OCI-M1 (cell line): ENCODE results near the gene SGIP1.
A peak's percentile ranks its signal among the peaks of the same experiment; 100 is the strongest.
"Not testable (repeated sequence)": the region's sequence is repeated elsewhere in the genome, so short reads cannot be mapped to it uniquely, and the experiment has no call there.

Experiments
- DNase-seq: peaks from one replicate; lab custom pipeline; 2025; lab: John Stamatoyannopoulos, UW

Gene SGIP1

GRCh38 chr1:66770694-66771093 is 236.7 kb downstream of the SGIP1 start:
- DNase-seq: no peak

DNA sequence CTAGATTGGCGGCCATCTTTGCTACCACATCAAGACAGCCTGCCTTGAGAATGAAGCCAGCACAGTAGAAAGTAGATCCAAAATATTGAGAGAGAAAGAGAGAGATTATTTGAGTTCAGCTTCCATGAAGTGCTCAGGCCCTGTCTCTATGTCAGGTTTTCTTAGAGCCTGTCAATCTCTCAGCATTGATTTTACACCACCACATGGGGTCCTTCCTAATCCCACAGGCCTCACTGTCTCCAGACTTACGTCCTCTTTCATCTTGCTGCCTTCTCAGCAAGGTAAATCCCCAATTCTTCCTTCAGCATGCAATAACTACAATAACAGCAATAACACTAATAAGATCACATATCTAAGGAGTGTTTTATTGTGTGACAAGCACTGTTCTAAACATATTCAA is 239.3 kb downstream of the SGIP1 start:
- no peak for DNase-seq

GRCh38 chr1:66774438-66774837 is 240.5 kb downstream of the SGIP1 start:
- DNase-seq: no peak

GRCh38 chr1:66775646-66776045 is 241.7 kb downstream of the SGIP1 start:
- no peak for DNase-seq

GRCh38 chr1:66777831-66778230 is 243.9 kb downstream of the SGIP1 start:
- DNase-seq: peak; percentile 44

DNA sequence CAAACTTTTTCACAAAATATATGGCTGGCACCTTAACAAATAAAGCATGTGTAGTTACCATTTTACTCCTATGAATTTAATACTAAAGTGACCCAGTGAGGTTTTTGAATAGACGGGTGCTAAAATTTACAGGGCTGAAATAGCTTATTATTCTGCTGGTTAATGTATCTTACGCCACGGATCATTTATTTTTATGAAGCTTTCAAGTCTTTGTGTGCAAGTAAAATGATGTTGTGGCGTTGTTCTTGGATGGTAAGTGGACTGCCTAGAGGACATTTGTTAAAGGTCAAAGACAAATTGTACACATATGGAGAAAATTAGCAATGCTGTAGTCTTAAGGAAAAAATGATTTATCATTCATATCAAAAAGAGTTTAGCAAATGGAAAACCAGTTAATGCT is 244.3 kb downstream of the SGIP1 start:
- DNase-seq: no peak

DNA sequence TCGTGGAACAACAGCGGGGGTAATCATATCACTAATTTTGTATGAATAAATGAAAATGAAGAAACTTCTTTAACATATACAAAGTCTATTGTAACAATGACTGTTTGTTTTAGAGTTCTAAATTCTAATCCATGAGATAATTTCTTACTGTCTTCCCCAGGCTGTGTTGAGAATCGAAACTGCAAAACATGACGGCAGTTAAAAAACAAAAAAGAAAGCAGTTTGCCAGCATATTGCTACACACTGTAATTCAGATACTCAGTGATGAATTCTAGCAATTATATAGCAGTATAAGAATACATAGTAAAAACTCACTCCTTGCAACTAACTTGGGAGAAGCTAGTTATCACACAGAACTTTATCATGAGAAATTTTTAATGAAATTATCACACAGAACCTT is 245.0 kb downstream of the SGIP1 start:
- peak; percentile 49 for DNase-seq

- DNase-seq: peak; percentile 65
Measured at GRCh38 chr1:66779475-66780078, 245.6 kb downstream of the SGIP1 start.

DNA sequence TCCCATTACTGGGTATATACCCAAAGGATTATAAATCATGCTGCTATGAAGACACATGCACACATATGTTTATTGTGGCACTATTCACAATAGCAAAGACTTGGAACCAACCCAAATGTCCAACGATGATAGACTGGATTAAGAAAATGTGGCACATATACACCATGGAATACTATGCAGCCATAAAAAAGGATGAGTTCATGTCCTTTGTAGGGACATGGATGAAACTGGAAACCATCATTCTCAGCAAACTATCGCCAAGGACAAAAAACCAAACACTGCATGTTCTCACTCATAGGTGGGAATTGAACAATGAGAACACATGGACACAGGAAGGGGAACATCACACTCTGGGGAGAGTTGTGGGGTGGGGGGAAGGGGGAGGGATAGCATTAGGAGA is 251.8 kb downstream of the SGIP1 start:
- DNase-seq: not testable (repeated sequence)

DNA sequence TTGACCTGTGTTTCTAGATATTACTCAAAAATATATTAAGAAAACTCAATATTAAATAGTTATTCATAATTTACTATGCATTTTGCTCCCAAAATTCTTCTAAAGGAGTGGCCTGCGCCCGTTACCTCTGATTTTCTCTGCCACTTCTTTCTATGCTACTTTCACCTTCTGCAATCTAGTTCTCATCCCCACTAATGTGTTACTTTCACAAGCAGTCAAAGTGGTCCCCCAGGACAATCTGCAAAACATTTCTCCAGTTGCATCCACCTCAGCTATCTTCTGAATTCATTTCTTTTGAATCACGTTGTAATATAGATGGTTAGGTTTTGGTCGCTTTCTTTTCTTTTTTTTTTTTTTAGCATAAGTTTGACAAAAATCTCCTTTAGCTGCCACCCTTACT is 253.7 kb downstream of the SGIP1 start:
- no peak for DNase-seq

DNA sequence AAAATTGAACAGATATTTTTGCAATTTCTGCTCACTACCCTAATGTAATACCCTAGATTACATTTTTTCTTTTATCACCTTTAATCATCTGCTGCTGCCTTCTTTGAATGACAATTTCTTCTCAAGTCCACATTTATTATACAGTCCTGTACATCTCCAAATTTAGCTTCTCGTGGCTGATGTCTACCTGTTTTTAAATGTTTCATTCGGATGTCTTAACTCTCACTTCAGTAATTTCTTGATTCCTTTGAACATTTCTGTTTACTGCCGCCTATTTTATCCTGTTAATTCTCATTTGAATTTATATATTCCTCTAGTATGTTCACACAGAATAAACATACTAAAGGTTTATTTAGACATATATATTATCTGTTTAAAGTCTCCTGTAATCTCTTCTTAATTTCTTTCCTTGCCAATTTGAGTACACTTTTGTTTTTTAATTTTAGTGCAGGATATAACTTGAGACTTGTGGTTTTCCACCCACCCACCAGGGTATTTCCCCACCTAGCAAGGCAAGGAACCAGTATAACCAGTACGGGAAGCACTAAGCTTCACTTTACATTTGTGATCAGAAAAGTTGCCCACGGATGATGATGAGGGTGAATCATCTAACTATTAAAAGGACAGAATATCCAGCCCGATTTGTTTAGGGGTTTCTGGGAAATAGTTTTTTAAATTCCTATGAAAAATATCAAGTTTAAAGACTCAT is 254.4 kb downstream of the SGIP1 start:
- no peak for DNase-seq

DNA sequence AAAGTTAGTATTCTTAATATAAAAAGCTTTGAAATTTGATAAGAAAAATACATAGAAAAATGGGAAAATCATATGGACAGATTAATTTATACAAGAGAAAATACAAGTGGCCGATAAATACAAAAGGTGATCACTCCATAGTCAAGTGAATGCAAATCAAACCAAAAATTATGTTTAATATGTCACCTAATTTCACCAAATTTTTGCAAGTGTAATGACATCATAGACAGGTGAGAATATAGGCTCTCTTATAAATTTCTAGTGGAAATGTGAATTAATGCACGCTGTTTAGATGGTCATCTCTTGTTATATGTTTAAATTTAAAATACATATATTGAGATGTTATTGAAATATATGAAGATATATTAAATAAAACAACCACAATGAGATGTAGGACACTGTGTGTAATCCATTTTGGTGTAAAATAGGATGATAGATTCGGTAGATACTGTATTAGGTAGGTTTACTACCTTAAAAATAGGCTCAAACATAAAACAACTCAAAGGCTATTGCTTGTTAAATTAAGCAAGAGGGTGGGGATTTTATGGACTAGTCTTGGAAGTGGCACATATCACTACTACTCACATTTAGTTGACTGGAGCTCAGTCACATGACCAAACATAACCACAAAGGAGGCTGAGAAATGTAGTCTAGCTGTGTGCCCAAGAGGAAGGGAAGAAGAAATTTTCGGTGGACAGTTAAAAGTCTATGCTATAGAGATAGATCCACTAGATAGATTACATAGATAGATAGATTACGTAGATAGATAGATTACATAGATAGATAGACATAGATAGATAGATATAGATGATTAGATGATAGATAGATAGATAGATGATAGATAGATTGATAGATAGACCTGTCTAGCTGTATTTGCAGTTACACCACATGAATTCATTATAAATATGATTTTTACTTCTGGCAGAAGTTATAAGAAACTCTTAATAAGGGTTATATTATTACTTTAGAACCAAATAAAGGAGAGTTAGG is 258.0 kb downstream of the SGIP1 start:
- DNase-seq: peak; percentile 59

- not testable (repeated sequence) for DNase-seq
Measured at GRCh38 chr1:66795839-66796238, 261.9 kb downstream of the SGIP1 start.
